Measurements from ENCODE around the gene ZNF260.

DNA sequence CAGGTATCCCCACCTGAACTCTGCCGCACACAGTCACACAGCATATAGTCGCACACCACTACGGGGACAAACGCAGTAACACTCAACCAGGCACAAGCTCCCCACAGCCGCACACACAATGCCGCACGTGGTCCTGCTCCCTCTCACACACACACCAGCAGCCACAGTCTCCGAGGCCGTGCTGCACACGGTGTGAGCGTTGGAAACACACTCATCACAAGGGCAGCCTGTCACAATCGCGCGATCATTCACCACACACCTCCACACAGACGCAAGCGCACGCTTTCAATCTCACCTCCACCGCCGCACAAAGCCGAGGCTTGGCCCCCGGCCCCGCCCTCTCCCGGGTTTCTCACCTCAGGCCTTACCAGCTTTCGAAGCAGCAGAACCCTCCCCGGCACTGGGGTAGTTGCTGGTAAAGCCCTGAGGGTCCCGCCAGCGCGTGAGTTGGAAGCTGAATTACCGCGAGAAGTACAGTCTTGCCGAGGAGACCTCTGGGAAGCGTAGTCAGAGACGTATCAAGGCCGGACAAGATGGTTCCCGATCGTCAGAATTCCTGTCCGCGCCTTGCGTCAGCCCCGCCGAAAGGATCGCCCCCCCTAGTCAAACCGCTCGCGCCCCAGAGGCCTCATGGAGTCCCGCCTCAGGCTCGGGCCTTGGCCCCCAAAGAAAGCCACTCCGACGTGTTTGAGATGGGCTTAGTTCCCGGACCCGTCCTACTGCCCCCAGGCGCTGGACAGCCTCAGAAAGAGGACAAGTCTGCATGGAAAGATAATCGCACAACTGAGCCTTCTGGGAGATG, 38.8 kb downstream of the ZNF260 start, which contains the start of gene ZNF566:
- TF ChIP-seq, protein P1, sequence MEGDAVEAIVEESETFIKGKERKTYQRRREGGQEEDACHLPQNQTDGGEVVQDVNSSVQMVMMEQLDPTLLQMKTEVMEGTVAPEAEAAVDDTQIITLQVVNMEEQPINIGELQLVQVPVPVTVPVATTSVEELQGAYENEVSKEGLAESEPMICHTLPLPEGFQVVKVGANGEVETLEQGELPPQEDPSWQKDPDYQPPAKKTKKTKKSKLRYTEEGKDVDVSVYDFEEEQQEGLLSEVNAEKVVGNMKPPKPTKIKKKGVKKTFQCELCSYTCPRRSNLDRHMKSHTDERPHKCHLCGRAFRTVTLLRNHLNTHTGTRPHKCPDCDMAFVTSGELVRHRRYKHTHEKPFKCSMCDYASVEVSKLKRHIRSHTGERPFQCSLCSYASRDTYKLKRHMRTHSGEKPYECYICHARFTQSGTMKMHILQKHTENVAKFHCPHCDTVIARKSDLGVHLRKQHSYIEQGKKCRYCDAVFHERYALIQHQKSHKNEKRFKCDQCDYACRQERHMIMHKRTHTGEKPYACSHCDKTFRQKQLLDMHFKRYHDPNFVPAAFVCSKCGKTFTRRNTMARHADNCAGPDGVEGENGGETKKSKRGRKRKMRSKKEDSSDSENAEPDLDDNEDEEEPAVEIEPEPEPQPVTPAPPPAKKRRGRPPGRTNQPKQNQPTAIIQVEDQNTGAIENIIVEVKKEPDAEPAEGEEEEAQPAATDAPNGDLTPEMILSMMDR (IDR thresholded peaks at IDR 0.05; ENCODE audit: insufficient read depth, low read length, poor library complexity, severe bottlenecking), result no peak
- TF ChIP-seq EZH2phosphoT487 (conservative IDR thresholded peaks at IDR 0.05; ENCODE audit: low read length), result no peak

Data from SU-DHL-6 (cell line).